GM10266 (cell line): Measurements from ENCODE around the gene CTSZ.

Experiments
- DNase-seq: peaks from one replicate; pipeline ENCODE4 v3.0.0; 2012; ENCODE audit errors: extremely low spot score
- CTCF ChIP-seq: IDR thresholded peaks from 2 replicates; pipeline ENCODE4 v1.5.1; 2012; ENCODE audit warnings: mild to moderate bottlenecking, low read depth; ENCODE audit not compliant: control insufficient read depth, insufficient read depth; ENCODE audit errors: missing control alignments

The CTSZ gene

GRCh38 chr20:59006167-59006863 is 739 bp downstream of the CTSZ start:
- no peak for TF ChIP-seq CTCF
- peak; percentile 44 for DNase-seq

- no peak for DNase-seq
- no peak for TF ChIP-seq CTCF
Measured at GRCh38 chr20:59005523-59006166, 1.4 kb downstream of the CTSZ start.

- peak; percentile 86 for DNase-seq
- TF ChIP-seq CTCF: no peak
Measured at GRCh38 chr20:59004763-59005522, 2.1 kb downstream of the CTSZ start.

- no peak for DNase-seq
- TF ChIP-seq CTCF: no peak
Measured at GRCh38 chr20:59004493-59004762, 2.6 kb downstream of the CTSZ start.

- no peak for TF ChIP-seq CTCF
- peak; percentile 38 for DNase-seq
Measured at GRCh38 chr20:59003836-59004492, 3.1 kb downstream of the CTSZ start.

- TF ChIP-seq CTCF: no peak
- DNase-seq: no peak
Measured at GRCh38 chr20:59002874-59003399, 4.1 kb downstream of the CTSZ start.

GRCh38 chr20:59002388-59002787 is 4.7 kb downstream of the CTSZ start:
- TF ChIP-seq CTCF: no peak
- DNase-seq: no peak
